ENCODE measurements around the gene TTC7B.

Gene TTC7B

GRCh38 chr14:90587252-90587910, 228.8 kb downstream of the TTC7B start:
- DNase-seq, result no peak

- no peak for DNase-seq
These were observed 231.1 kb downstream of the TTC7B start for GRCh38 chr14:90585106-90585505.

GRCh38 chr14:90583916-90584605, 232.2 kb downstream of the TTC7B start:
- DNase-seq, result no peak

GRCh38 chr14:90583427-90583826, 232.8 kb downstream of the TTC7B start:
- no peak for DNase-seq

GRCh38 chr14:90582166-90582565, 234.1 kb downstream of the TTC7B start:
- DNase-seq, result no peak

- DNase-seq, result no peak
These were observed 234.5 kb downstream of the TTC7B start for GRCh38 chr14:90581745-90582144.

- no peak for DNase-seq
These were observed 235.6 kb downstream of the TTC7B start for GRCh38 chr14:90580377-90581335.

GRCh38 chr14:90579816-90580215, 236.4 kb downstream of the TTC7B start:
- DNase-seq, result no peak

GRCh38 chr14:90579088-90579487, 237.1 kb downstream of the TTC7B start:
- no peak for DNase-seq

- DNase-seq, result no peak
These were observed 237.8 kb downstream of the TTC7B start for GRCh38 chr14:90578283-90578985.

- DNase-seq, result no peak
These were observed 238.5 kb downstream of the TTC7B start for GRCh38 chr14:90577661-90578282.

- no peak for DNase-seq
These were observed 239.1 kb downstream of the TTC7B start for GRCh38 chr14:90576981-90577660.

GRCh38 chr14:90576581-90576980, 239.6 kb downstream of the TTC7B start:
- DNase-seq, result no peak

GRCh38 chr14:90575781-90576180, 240.4 kb downstream of the TTC7B start:
- DNase-seq, result no peak

- DNase-seq, result no peak
These were observed 240.9 kb downstream of the TTC7B start for GRCh38 chr14:90575336-90575735.

GRCh38 chr14:90574188-90575131, 241.8 kb downstream of the TTC7B start:
- no peak for DNase-seq

GRCh38 chr14:90573385-90574105, 242.7 kb downstream of the TTC7B start:
- no peak for DNase-seq

- no peak for DNase-seq
These were observed 243.6 kb downstream of the TTC7B start for GRCh38 chr14:90572441-90573150.
